Liver (tissue), 9 donors: ENCODE results near the gene CDH4. TPM values are rescaled to one million over a fixed set of nuclear protein-coding genes. Genes with fewer than 3 reads are reported as not detected.

Experiments used
- DNase-seq: peaks from one replicate; pipeline ENCODE4 v3.0.0-alpha.2; 2017; ENCODE audit warnings: low spot score
- H3K27ac ChIP-seq, 2 donors: one replicate each; pipeline ENCODE4 v1.7.0; 2013; ENCODE audit warnings: inconsistent platforms in 2 of 2, low read length in 2 of 2, control low read depth in 1 of 2, low read depth in 1 of 2, mild to moderate bottlenecking in 1 of 2
- H3K27me3 ChIP-seq, 4 donors: one replicate each; pipeline versions ENCODE4 v1.6.1 to v1.7.0; 2013; ENCODE audit warnings: low read length in 3 of 4, inconsistent platforms in 1 of 4, mild to moderate bottlenecking in 1 of 4, moderate library complexity in 1 of 4; ENCODE audit not compliant: control insufficient read depth in 4 of 4, insufficient read depth in 4 of 4
- H3K36me3 ChIP-seq, 4 donors: one replicate each; pipeline versions ENCODE4 v1.6.1 to v1.7.0; 2013; ENCODE audit warnings: low read length in 3 of 4, mild to moderate bottlenecking in 3 of 4, low read depth in 1 of 4, moderate library complexity in 1 of 4; ENCODE audit not compliant: control insufficient read depth in 4 of 4, insufficient read depth in 3 of 4
- H3K4me1 ChIP-seq, 4 donors: one replicate each; pipeline versions ENCODE4 v1.6.1 to v1.7.0; 2013; ENCODE audit warnings: low read length in 3 of 4, mild to moderate bottlenecking in 3 of 4, moderate library complexity in 1 of 4; ENCODE audit not compliant: control insufficient read depth in 4 of 4, insufficient read depth in 4 of 4
- H3K4me3 ChIP-seq, 3 donors: one replicate each; pipeline versions ENCODE4 v1.6.1 to v1.7.0; 2013; ENCODE audit warnings: low read length in 3 of 3, control low read depth in 1 of 3, low read depth in 1 of 3, mild to moderate bottlenecking in 1 of 3
- H3K9ac ChIP-seq, 2 donors: one replicate each; pipeline ENCODE4 v1.7.0; 2013; ENCODE audit warnings: low read length in 2 of 2, mild to moderate bottlenecking in 2 of 2, moderate library complexity in 2 of 2, control low read depth in 1 of 2, low read depth in 1 of 2
- H3K9me3 ChIP-seq, 4 donors: one replicate each; pipeline versions ENCODE4 v1.6.1 to v1.7.0; 2013; ENCODE audit warnings: low read length in 3 of 4; ENCODE audit not compliant: control insufficient read depth in 4 of 4
- FOXA1 ChIP-seq: IDR thresholded peaks from 2 replicates; pipeline ENCODE4 v1.6.1; 2016; ENCODE audit warnings: antibody characterized with exemption
- FOXA2 ChIP-seq: IDR thresholded peaks from 2 replicates; pipeline ENCODE4 v1.6.1; 2016; ENCODE audit warnings: antibody characterized with exemption
- HNF4A ChIP-seq, 2 donors: conservative IDR thresholded peaks; 2 replicates each; pipeline ENCODE4 v1.6.1; 2016; ENCODE audit warnings: antibody characterized with exemption in 2 of 2, mild to moderate bottlenecking in 2 of 2
- JUND ChIP-seq, 2 donors: IDR thresholded peaks; 2 replicates each; pipeline ENCODE4 v1.6.1; 2016; ENCODE audit warnings: antibody characterized with exemption in 2 of 2
- NR2F2 ChIP-seq: IDR thresholded peaks from 2 replicates; pipeline ENCODE4 v1.6.1; 2016; ENCODE audit warnings: antibody characterized with exemption
- RAD21 ChIP-seq, 2 donors: IDR thresholded peaks; 2 replicates each; pipeline ENCODE4 v1.6.1; 2016; ENCODE audit warnings: antibody characterized with exemption in 2 of 2, mild to moderate bottlenecking in 2 of 2
- RXRA ChIP-seq, 2 donors: IDR thresholded peaks; 2 replicates each; pipeline ENCODE4 v1.6.1; 2017 to 2018; ENCODE audit warnings: antibody characterized with exemption in 2 of 2, mild to moderate bottlenecking in 1 of 2
- SP1 ChIP-seq: IDR thresholded peaks from 2 replicates; pipeline ENCODE4 v1.6.1; 2018; ENCODE audit warnings: antibody characterized with exemption, mild to moderate bottlenecking
- TAF1 ChIP-seq: conservative IDR thresholded peaks from 2 replicates; pipeline ENCODE4 v1.6.1; 2016; ENCODE audit warnings: antibody characterized with exemption, mild to moderate bottlenecking
- YY1 ChIP-seq: IDR thresholded peaks from 2 replicates; pipeline ENCODE4 v1.6.1; 2016; ENCODE audit warnings: antibody characterized with exemption, mild to moderate bottlenecking
- WGBS: extraction: QIAGEN DNeasy Blood & Tissue Kit; methylation state at CpG from one replicate; pipeline ENCODE4 v1.1.7; 2013; 5-methylcytosine and 5-hydroxymethylcytosine counted together
- polyA plus RNA-seq, 2 donors: library from polyadenylated mRNA; stranded (reverse) in 1 of 2; unstranded in 1 of 2; fragments of 200-250 nt in 1 of 2; fragments of >200 nt in 1 of 2; fragmentation: Nextera tagmentation in 1 of 2; extraction: Ambion mirVana in 1 of 2; gene quantifications; one replicate each; pipeline versions ENCODE4 v1.2.1 to v1.2.3, GENCODE V29; 2013 to 2015
- total RNA-seq, 2 donors: library from RNA; depleted of rRNA; stranded (reverse); fragments of >200 nt; gene quantifications; one replicate each; pipeline ENCODE4 v1.2.3, GENCODE V29; 2014
- TF ChIP-seq, protein P1 (sequence below): IDR thresholded peaks from 2 replicates; pipeline ENCODE4 v1.6.1; 2016; ENCODE audit warnings: antibody characterized with exemption
- TF ChIP-seq, protein P2 (sequence below): fragments of 150-350 bp; IDR thresholded peaks from 2 replicates; pipeline ENCODE4 v1.5.1; 2017; ENCODE audit warnings: improper control_type of control experiment, low read depth, low read length; ENCODE audit not compliant: missing input control
- TF ChIP-seq, protein P3 (sequence below): IDR thresholded peaks from 2 replicates; pipeline ENCODE4 v1.6.1; 2016; ENCODE audit warnings: antibody characterized with exemption
- donor health status: healthy.
- donor health status: healthy.
- donor health status: healthy.
- donor health status: healthy.
- donor health status: healthy.

Gene CDH4
- total and polyA plus RNA-seq, 4 donors, result 0.03 to 0.25 (median 0.19) TPM; not detected in 1

DNA sequence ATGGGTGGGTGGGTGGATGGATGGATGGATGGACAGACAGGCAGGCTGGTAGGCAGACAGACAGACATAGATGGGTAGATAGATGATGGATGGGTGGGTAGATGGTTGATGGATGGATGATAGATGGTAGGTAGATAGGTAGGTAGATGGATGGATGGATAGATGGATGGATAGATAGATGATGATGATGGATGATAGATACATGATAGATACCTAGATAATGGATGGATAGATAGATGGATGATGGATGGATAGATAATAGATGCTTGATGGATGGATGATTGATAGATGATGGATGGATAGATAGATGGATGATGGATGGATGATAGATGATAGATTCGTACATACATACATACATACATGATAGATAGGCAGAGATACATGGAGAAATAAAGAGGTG, 368.1 kb downstream of the CDH4 start:
- no peak overlapping the region for H3K27ac ChIP-seq
- no peaks in the 10 kb centered on the region for H3K36me3 ChIP-seq
- TF ChIP-seq FOXA1, result no peak
- TF ChIP-seq SP1, result no peak
- TF ChIP-seq RAD21 (IDR thresholded peaks at IDR 0.05), result no peak
- TF ChIP-seq RXRA (IDR thresholded peaks at IDR 0.05), result no peak
- TF ChIP-seq, protein P1, sequence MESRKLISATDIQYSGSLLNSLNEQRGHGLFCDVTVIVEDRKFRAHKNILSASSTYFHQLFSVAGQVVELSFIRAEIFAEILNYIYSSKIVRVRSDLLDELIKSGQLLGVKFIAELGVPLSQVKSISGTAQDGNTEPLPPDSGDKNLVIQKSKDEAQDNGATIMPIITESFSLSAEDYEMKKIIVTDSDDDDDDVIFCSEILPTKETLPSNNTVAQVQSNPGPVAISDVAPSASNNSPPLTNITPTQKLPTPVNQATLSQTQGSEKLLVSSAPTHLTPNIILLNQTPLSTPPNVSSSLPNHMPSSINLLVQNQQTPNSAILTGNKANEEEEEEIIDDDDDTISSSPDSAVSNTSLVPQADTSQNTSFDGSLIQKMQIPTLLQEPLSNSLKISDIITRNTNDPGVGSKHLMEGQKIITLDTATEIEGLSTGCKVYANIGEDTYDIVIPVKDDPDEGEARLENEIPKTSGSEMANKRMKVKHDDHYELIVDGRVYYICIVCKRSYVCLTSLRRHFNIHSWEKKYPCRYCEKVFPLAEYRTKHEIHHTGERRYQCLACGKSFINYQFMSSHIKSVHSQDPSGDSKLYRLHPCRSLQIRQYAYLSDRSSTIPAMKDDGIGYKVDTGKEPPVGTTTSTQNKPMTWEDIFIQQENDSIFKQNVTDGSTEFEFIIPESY, result no peak
- TF ChIP-seq, protein P2, sequence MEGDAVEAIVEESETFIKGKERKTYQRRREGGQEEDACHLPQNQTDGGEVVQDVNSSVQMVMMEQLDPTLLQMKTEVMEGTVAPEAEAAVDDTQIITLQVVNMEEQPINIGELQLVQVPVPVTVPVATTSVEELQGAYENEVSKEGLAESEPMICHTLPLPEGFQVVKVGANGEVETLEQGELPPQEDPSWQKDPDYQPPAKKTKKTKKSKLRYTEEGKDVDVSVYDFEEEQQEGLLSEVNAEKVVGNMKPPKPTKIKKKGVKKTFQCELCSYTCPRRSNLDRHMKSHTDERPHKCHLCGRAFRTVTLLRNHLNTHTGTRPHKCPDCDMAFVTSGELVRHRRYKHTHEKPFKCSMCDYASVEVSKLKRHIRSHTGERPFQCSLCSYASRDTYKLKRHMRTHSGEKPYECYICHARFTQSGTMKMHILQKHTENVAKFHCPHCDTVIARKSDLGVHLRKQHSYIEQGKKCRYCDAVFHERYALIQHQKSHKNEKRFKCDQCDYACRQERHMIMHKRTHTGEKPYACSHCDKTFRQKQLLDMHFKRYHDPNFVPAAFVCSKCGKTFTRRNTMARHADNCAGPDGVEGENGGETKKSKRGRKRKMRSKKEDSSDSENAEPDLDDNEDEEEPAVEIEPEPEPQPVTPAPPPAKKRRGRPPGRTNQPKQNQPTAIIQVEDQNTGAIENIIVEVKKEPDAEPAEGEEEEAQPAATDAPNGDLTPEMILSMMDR, result no peak
- TF ChIP-seq, protein P3, sequence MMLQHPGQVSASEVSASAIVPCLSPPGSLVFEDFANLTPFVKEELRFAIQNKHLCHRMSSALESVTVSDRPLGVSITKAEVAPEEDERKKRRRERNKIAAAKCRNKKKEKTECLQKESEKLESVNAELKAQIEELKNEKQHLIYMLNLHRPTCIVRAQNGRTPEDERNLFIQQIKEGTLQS, result no peak
- TF ChIP-seq HNF4A (conservative IDR thresholded peaks at IDR 0.05), result no peak
- H3K9ac ChIP-seq, result no peak overlapping the region
- no peak overlapping the region for H3K4me3 ChIP-seq
- no peak for DNase-seq
- H3K27me3 ChIP-seq, result peaks cover 0 to 8% (median 0%) of the 10 kb centered on the region in 4 donors
- no peaks in the 10 kb centered on the region for H3K9me3 ChIP-seq
- WGBS, result 40% methylated on average over 1 of the region's 1 CpG
- H3K4me1 ChIP-seq, result no peaks in the 10 kb centered on the region

DNA sequence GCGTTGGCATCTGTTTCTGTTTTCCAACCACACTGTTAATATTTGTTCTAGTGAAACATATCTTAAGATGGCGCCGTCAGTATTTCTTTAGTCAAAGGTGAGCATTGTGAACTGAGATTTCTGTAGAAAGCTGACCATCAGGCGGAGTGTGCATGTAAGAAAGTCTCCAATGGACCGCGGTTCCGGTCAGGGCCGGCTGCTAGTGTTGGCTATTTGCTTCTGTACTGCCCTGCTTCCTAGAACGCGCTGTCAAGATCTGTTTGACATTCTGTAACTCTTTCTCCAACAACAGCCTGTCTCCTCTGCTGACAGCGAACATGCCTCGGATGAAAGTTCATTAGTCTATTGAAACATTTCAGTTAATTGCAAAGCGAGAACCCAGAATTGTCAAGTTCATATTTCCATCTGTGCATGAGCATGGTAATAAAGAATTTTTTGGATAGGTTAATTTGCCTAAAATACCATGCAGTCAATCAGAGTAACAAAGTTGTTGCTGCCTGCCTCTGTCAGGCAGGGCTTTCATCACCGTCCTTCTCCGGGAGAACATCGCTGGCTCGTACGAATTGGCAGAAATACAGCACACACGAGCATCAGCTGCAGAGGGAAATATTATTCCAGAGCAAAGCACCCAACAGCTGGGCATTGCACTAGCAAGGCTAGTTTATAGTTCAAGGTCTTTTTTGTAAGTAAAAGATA, 369.1 kb downstream of the CDH4 start:
- 67% methylated on average over 19 of the region's 19 CpGs for WGBS
- TF ChIP-seq JUND (IDR thresholded peaks at IDR 0.05) (no peak), NR2F2 (no peak), FOXA1 (no peak), FOXA2 (no peak), YY1 (no peak), TAF1 (no peak)
- TF ChIP-seq, protein P3, result no peak
- TF ChIP-seq, protein P1, result no peak
- H3K4me3 ChIP-seq, result no peak overlapping the region
- no peak for DNase-seq
- H3K27me3 ChIP-seq, result peaks cover 0 to 8% (median 0%) of the 10 kb centered on the region in 4 donors
- H3K9me3 ChIP-seq, result no peaks in the 10 kb centered on the region
- H3K4me1 ChIP-seq, result no peaks in the 10 kb centered on the region
- no peak overlapping the region for H3K9ac ChIP-seq
- no peaks in the 10 kb centered on the region for H3K36me3 ChIP-seq
- no peak overlapping the region for H3K27ac ChIP-seq
